ENCODE measurements around the gene PDK3.

GRCh38 chrX:24482823-24483415 is 17.8 kb downstream of the PDK3 start:
- TF ChIP-seq CTCF (IDR thresholded peaks at IDR 0.05), result no peak
- TF ChIP-seq POLR2A (IDR thresholded peaks at IDR 0.05), result no peak
